Measurements from ENCODE around the gene ZNF568.

Gene ZNF568

GRCh38 chr19:37007587-37008220 is 91.6 kb downstream of the ZNF568 start:
- DNase-seq: no peak

GRCh38 chr19:37009871-37010270 is 93.7 kb downstream of the ZNF568 start:
- DNase-seq: no peak

- no peak for DNase-seq
These were observed 96.1 kb downstream of the ZNF568 start for GRCh38 chr19:37012093-37012745.

- no peak for DNase-seq
These were observed 98.3 kb downstream of the ZNF568 start for GRCh38 chr19:37014456-37014855.

- no peak for DNase-seq
These were observed 129.0 kb downstream of the ZNF568 start for GRCh38 chr19:37045140-37045539.

All from islet precursor cell (in vitro differentiated cells).